ENCODE measurements around the gene SAP30.

GRCh38 chr4:173365359-173365996, 5.3 kb upstream of the SAP30 start:
- TF ChIP-seq, protein P1, sequence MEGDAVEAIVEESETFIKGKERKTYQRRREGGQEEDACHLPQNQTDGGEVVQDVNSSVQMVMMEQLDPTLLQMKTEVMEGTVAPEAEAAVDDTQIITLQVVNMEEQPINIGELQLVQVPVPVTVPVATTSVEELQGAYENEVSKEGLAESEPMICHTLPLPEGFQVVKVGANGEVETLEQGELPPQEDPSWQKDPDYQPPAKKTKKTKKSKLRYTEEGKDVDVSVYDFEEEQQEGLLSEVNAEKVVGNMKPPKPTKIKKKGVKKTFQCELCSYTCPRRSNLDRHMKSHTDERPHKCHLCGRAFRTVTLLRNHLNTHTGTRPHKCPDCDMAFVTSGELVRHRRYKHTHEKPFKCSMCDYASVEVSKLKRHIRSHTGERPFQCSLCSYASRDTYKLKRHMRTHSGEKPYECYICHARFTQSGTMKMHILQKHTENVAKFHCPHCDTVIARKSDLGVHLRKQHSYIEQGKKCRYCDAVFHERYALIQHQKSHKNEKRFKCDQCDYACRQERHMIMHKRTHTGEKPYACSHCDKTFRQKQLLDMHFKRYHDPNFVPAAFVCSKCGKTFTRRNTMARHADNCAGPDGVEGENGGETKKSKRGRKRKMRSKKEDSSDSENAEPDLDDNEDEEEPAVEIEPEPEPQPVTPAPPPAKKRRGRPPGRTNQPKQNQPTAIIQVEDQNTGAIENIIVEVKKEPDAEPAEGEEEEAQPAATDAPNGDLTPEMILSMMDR (IDR thresholded peaks at IDR 0.05): no peak
- TF ChIP-seq POLR2A (IDR thresholded peaks at IDR 0.05): no peak

All from thyroid gland (tissue), 4 donors.